ENCODE data around the gene TP53TG5.
A peak's percentile ranks its signal among the peaks of the same experiment; 100 is the strongest.
"Not testable (repeated sequence)": the region's sequence is repeated elsewhere in the genome, so short reads cannot be mapped to it uniquely, and the experiment has no call there.

The TP53TG5 gene

GRCh38 chr20:45366631-45367030 is 11.5 kb downstream of the TP53TG5 start:
- no peak for DNase-seq (ENCODE audit: low read depth, low spot score)

GRCh38 chr20:45366192-45366591 is 11.9 kb downstream of the TP53TG5 start:
- DNase-seq (ENCODE audit: low read depth, low spot score): no peak

- no peak for DNase-seq (ENCODE audit: low read depth, low spot score)
These were observed 12.6 kb downstream of the TP53TG5 start for GRCh38 chr20:45365444-45365970.

GRCh38 chr20:45363611-45364492 is 14.3 kb downstream of the TP53TG5 start:
- no peak for DNase-seq (ENCODE audit: low read depth, low spot score)

- DNase-seq (ENCODE audit: low read depth, low spot score): peak; percentile 99
These were observed 15.1 kb downstream of the TP53TG5 start, which contains the start of gene SYS1 for GRCh38 chr20:45362804-45363610. Gene SYS1, plus strand, starts transcription at chr20:45363156. Its CDS starts 376 bp downstream, at chr20:45363532.

GRCh38 chr20:45361793-45362192 is 16.3 kb downstream of the TP53TG5 start:
- DNase-seq (ENCODE audit: low read depth, low spot score): no peak

GRCh38 chr20:45359406-45360148 is 18.5 kb downstream of the TP53TG5 start:
- DNase-seq (ENCODE audit: low read depth, low spot score): peak; percentile 86

- DNase-seq (ENCODE audit: low read depth, low spot score): no peak
These were observed 19.1 kb downstream of the TP53TG5 start for GRCh38 chr20:45359069-45359405.

- no peak for DNase-seq (ENCODE audit: low read depth, low spot score)
These were observed 19.6 kb downstream of the TP53TG5 start for GRCh38 chr20:45358282-45359068.

GRCh38 chr20:45355209-45356084 is 22.7 kb downstream of the TP53TG5 start:
- no peak for DNase-seq (ENCODE audit: low read depth, low spot score)

- no peak for DNase-seq (ENCODE audit: low read depth, low spot score)
These were observed 23.5 kb downstream of the TP53TG5 start for GRCh38 chr20:45354423-45355208.

GRCh38 chr20:45353746-45354145 is 24.4 kb downstream of the TP53TG5 start:
- no peak for DNase-seq (ENCODE audit: low read depth, low spot score)

- DNase-seq (ENCODE audit: low read depth, low spot score): no peak
These were observed 25.4 kb downstream of the TP53TG5 start for GRCh38 chr20:45352729-45353128.

- DNase-seq (ENCODE audit: low read depth, low spot score): not testable (repeated sequence)
These were observed 27.3 kb downstream of the TP53TG5 start for GRCh38 chr20:45350795-45351194.

- DNase-seq (ENCODE audit: low read depth, low spot score): no peak
These were observed 27.9 kb downstream of the TP53TG5 start for GRCh38 chr20:45350217-45350616.

- peak; percentile 61 for DNase-seq (ENCODE audit: low read depth, low spot score)
These were observed 30.0 kb downstream of the TP53TG5 start, which contains the start of gene SDC4 for GRCh38 chr20:45347936-45348778. Gene SDC4, minus strand, starts transcription at chr20:45348424. Its CDS starts 40 bp downstream, at chr20:45348384.

- no peak for DNase-seq (ENCODE audit: low read depth, low spot score)
These were observed 30.7 kb downstream of the TP53TG5 start for GRCh38 chr20:45347297-45347935.

Measured in ELF-1 (cell line).